HepG2 (cell line): ENCODE data around the gene SIDT1. TPM values are rescaled to one million over a fixed set of nuclear protein-coding genes. Genes with fewer than 3 reads are reported as not detected.

Source experiments
- ATAC-seq: fragments of 200-7000 bp; cut with Tn5 transposase; 3 replicates; pipeline ENCODE4 v1.9.1; 2020; ENCODE audit warnings: mild to moderate bottlenecking, moderate library complexity
- BruUV-seq: library from RNA; stranded (reverse); fragments of 400-500 nt; replicated peaks from 2 replicates; lab custom pipeline; 2021; lab: Mats Ljungman, UMichigan
- CTCF ChIA-PET: fragments of 300-600 bp; formaldehyde crosslinking; extraction: SDS; loops from one replicate; lab custom pipeline; 2021; ENCODE audit warnings: low total read pairs, inconsistent platforms, low intra/inter-chr PET ratio; lab: Yijun Ruan, JAX
- POLR2A ChIA-PET: fragments of 350-600 bp; sonication (Branson Sonifier 250); formaldehyde crosslinking; loops from one replicate; lab custom pipeline; 2020; ENCODE audit warnings: antibody characterized with exemption, inconsistent platforms; lab: Yijun Ruan, JAX
- DNase-seq: peaks from one replicate; pipeline ENCODE4 v3.0.0-alpha.2; 2015; ENCODE audit warnings: low spot score
- FAIRE-seq: peaks from 3 replicates; lab custom pipeline; 2011; peaks lifted over from hg19 to GRCh38; lab: Jason Lieb, UNC
- H2AFZ ChIP-seq: one replicate; pipeline ENCODE4 v1.6.1; 2011; ENCODE audit warnings: low read length, inconsistent platforms
- H3K27ac ChIP-seq: fragments of 300-600 bp; 3 replicates; pipeline ENCODE4 v1.8.0; 2011; ENCODE audit warnings: mixed run types, mild to moderate bottlenecking, mixed read lengths, low read length, inconsistent platforms; ENCODE audit not compliant: insufficient read depth; ENCODE audit errors: extremely low read length
- H3K27me3 ChIP-seq, 2 experiments: fragments of 200-600 bp in 1 of 2; 2 replicates in 1 of 2; 3 replicates in 1 of 2; pipeline versions ENCODE4 v1.6.0 to v1.8.0; 2011; ENCODE audit warnings: low read length in 2 of 2, mild to moderate bottlenecking in 2 of 2, moderate library complexity in 2 of 2, inconsistent platforms in 1 of 2; ENCODE audit not compliant: insufficient read depth in 2 of 2, control insufficient read depth in 1 of 2
- H3K36me3 ChIP-seq, 2 experiments: fragments of 200-600 bp in 1 of 2; replicated peaks in 1 of 2; 2 replicates in 1 of 2; 3 replicates in 1 of 2; pipeline versions ENCODE4 v1.5.1 to v1.8.0; 2011; ENCODE audit warnings: low read length in 2 of 2, inconsistent platforms in 1 of 2; ENCODE audit not compliant: insufficient read depth in 2 of 2, control insufficient read depth in 1 of 2
- H3K4me1 ChIP-seq: 2 replicates; pipeline ENCODE4 v1.5.1; 2012; ENCODE audit warnings: low read length, inconsistent platforms; ENCODE audit not compliant: insufficient read depth
- H3K4me2 ChIP-seq: 2 replicates; pipeline ENCODE4 v1.6.0; 2011; ENCODE audit warnings: low read depth, low read length, inconsistent platforms
- H3K4me3 ChIP-seq, 3 experiments: fragments of 200-600 bp in 1 of 3; sonication (generic), shearing (Covaris generic) in 1 of 3; replicated peaks in 1 of 3; 2 replicates each; pipeline ENCODE4 v1.5.1; 2011 to 2016; ENCODE audit warnings: low read length in 3 of 3, inconsistent platforms in 2 of 3, low read depth in 2 of 3, mild to moderate bottlenecking in 2 of 3, control low read depth in 1 of 3, mixed read lengths in 1 of 3; ENCODE audit not compliant: insufficient read depth in 1 of 3
- H3K79me2 ChIP-seq: one replicate; pipeline ENCODE4 v1.6.1; 2011; ENCODE audit warnings: low read length, inconsistent platforms; ENCODE audit not compliant: insufficient read depth
- H3K9ac ChIP-seq: 2 replicates; pipeline ENCODE4 v1.6.0; 2011; ENCODE audit warnings: mild to moderate bottlenecking, low read depth, low read length, inconsistent platforms; ENCODE audit not compliant: insufficient read depth
- H3K9me3 ChIP-seq: 2 replicates; pipeline ENCODE4 v1.5.1; 2012; ENCODE audit warnings: mild to moderate bottlenecking, low read length
- H4K20me1 ChIP-seq: 2 replicates; pipeline ENCODE4 v1.6.0; 2011; ENCODE audit warnings: inconsistent platforms, mild to moderate bottlenecking, low read length, moderate library complexity; ENCODE audit not compliant: insufficient read depth
- ISL2 ChIP-seq: sonication (generic); formaldehyde crosslinking; IDR thresholded peaks from 2 replicates; pipeline ENCODE4 v1.5.0; 2020; ENCODE audit warnings: missing genetic modification reagents
- PCBP1 ChIP-seq: fragments of 200-400 bp; formaldehyde crosslinking; IDR thresholded peaks from 2 replicates; pipeline ENCODE4 v1.6.1; 2017; ENCODE audit warnings: mild to moderate bottlenecking, low read depth, low read length, borderline replicate concordance
- RAD21 ChIP-seq: fragments of 450-650 bp; formaldehyde crosslinking; IDR thresholded peaks from 2 replicates; pipeline ENCODE4 v1.5.0; 2020; ENCODE audit warnings: mild to moderate bottlenecking
- SMAD9 ChIP-seq: sonication (generic); formaldehyde crosslinking; IDR thresholded peaks from 2 replicates; pipeline ENCODE4 v1.5.1; 2020; ENCODE audit warnings: mild to moderate bottlenecking, missing genetic modification reagents
- SNAI1 ChIP-seq: sonication (generic); formaldehyde crosslinking; IDR thresholded peaks from 2 replicates; pipeline ENCODE4 v1.5.0; 2020; ENCODE audit warnings: mild to moderate bottlenecking, missing genetic modification reagents, borderline replicate concordance
- ZFP1 ChIP-seq: IDR thresholded peaks from 2 replicates; pipeline ENCODE4 v1.6.1; 2016
- ZFP37 ChIP-seq: sonication (generic); formaldehyde crosslinking; IDR thresholded peaks from 2 replicates; pipeline ENCODE4 v1.4.0; 2020; ENCODE audit warnings: missing genetic modification reagents, borderline replicate concordance
- ZNF724P ChIP-seq: sonication (generic); formaldehyde crosslinking; IDR thresholded peaks from 2 replicates; pipeline ENCODE4 v1.8.0; 2022; ENCODE audit warnings: missing genetic modification reagents, borderline replicate concordance
- WGBS: methylation state at CpG from one replicate; pipeline ENCODE4 v1.1.6; 2017; ENCODE audit warnings: low lambda C conversion rate; 5-methylcytosine and 5-hydroxymethylcytosine counted together
- in situ Hi-C: cut with HindIII; loops from 2 replicates; pipeline ENCODE4 v1.10.0; 2017; ENCODE audit warnings: low pct_unique_long_range_greater_than_20kb; ENCODE audit not compliant: extremely low pct_ligation_motif_present
- intact Hi-C: fragments of 100-400 bp; cut with micrococcal nuclease; formaldehyde crosslinking; loops from one replicate; pipeline ENCODE4 v1.10.0; 2022; ENCODE audit not compliant: unreplicated experiment
- polyA plus RNA-seq, 8 experiments: library from polyadenylated mRNA; depleted of rRNA in 3 of 8; stranded (reverse) in 7 of 8; unstranded in 1 of 8; fragments of >200 nt; fragmentation: Illumina TruSeq in 4 of 8; extraction: Trizol in 4 of 8; gene quantifications; 2 replicates each; pipeline versions ENCODE4 v1.2.1 to v1.2.3, GENCODE V29; 2011 to 2016; ENCODE audit warnings: low read depth in 4 of 8, missing spikeins in 1 of 8, mixed read lengths in 1 of 8; ENCODE audit not compliant: insufficient read depth in 1 of 8
- total RNA-seq, 5 experiments: library from RNA; depleted of rRNA; stranded (reverse); fragments of >200 nt; fragmentation: Illumina TruSeq; extraction: Trizol; gene quantifications; 2 replicates each; pipeline ENCODE4 v1.2.3, GENCODE V29; 2016; ENCODE audit warnings: low read depth in 1 of 5
- TF ChIP-seq, protein P1 (sequence below), 2 experiments: sonication (generic) in 1 of 2; formaldehyde crosslinking in 1 of 2; IDR thresholded peaks; 2 replicates each; pipeline versions ENCODE4 v1.4.0 to v1.6.1; 2018 to 2020; ENCODE audit warnings: missing genetic modification reagents in 2 of 2, borderline replicate concordance in 1 of 2, low read depth in 1 of 2, mild to moderate bottlenecking in 1 of 2, missing biosample characterization in 1 of 2
- TF ChIP-seq, protein P2 (sequence below): IDR thresholded peaks from 2 replicates; pipeline ENCODE4 v1.4.0; 2020; ENCODE audit warnings: mild to moderate bottlenecking, missing genetic modification reagents
- TF ChIP-seq, protein P3 (sequence below): IDR thresholded peaks from 2 replicates; pipeline ENCODE4 v1.6.1; 2016; ENCODE audit warnings: mild to moderate bottlenecking, missing biosample characterization, missing genetic modification reagents

SIDT1 gene
- total and polyA plus RNA-seq, 2 of the 13 experiments (the other 11 are each of a cell fraction or from before 2014, with no cell fraction given): 0.07 TPM

DNA sequence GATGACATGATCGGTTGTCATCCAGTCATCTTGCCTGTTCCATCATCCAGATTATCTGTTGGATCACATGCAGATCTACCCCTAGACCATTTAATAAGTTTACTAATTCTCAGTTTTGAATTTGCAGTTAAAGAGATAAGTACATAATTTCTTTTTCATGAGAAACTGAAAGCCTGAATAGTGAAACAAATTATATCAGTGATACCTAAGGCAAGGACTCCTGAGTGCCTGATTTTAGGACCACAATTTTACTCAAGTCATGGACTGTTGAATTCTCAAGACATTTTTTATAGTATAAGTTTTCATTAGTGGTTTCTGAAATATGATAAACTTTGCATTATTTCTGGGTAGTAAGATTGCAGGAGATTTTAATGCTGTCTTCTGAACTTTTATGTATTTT is 13.2 kb downstream of the SIDT1 start (continued):
- TF ChIP-seq RAD21 (CRISPR knock-in tag) (no peak), PCBP1 (no peak), ISL2 (CRISPR knock-in tag) (no peak), ZFP37 (CRISPR knock-in tag) (no peak), SNAI1 (no peak), SMAD9 (CRISPR knock-in tag) (no peak)
- TF ChIP-seq, all 625 proteins: peak for 0

DNA sequence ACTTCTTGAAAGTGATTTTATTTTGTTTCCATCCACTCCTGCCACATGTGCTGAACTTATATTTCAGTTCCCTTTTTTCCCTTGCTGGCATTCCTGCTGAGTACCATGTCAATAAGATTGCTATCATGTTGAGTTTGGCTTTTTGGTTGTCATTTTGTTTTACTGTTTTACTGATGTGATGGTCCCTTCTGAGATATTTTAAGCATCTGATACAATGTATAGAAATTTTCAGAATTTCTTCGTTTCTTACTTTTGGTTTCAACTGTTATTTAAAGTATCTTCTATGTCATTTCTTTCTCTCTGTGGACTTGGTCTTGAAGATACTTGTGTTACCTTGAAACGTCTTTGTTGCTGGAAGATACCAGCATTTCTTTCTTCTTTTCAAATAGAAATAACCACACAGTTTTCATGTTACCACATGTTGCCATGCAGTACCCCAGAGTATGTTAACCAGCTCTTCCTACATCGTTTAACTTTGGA is 14.1 kb downstream of the SIDT1 start:
- CTCF ChIA-PET: no interaction called here

DNA sequence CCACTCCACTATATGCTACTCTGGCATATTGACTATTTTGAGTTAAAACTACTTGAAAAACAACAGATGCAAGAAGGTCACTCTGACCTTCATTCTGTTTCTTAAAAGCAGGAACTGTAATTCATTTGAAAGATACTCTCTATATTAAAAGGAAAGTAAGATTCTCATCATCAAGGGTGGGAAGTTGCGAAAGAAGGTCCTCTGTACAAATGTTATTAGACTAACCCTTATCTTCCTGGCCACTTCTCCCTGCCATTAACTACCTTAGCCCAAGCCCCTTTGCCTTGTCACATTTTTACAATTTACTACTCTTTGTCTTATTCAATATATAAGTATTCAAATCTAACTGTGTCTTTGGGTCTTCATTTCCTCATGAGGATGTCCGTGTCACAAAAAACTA is 16.1 kb downstream of the SIDT1 start:
- WGBS: 29% methylated on average over 2 of the region's 2 CpGs
- intact Hi-C loops: no loop called here
- FAIRE-seq (no peak), DNase-seq (no peak), ATAC-seq (no peak)
- Histone ChIP-seq H3K4me3 (no peak overlapping the region), H3K9me3 (no peaks in the 10 kb centered on the region), H2AFZ (no peak overlapping the region), H3K36me3 (no peaks in the 10 kb centered on the region), H3K4me1 (peaks cover 20% of the 10 kb centered on the region), H3K79me2 (no peaks in the 10 kb centered on the region), H4K20me1 (no peaks in the 10 kb centered on the region), H3K27me3 (no peaks in the 10 kb centered on the region; a peak in 1 of 5 replicates), H3K9ac (no peak overlapping the region), H3K4me2 (no peak overlapping the region), H3K27ac (no peak overlapping the region)
- no TSS peak for BruUV-seq
- ChIA-PET CTCF (no interaction called here), POLR2A (no interaction called here)
- TF ChIP-seq, protein P1, sequence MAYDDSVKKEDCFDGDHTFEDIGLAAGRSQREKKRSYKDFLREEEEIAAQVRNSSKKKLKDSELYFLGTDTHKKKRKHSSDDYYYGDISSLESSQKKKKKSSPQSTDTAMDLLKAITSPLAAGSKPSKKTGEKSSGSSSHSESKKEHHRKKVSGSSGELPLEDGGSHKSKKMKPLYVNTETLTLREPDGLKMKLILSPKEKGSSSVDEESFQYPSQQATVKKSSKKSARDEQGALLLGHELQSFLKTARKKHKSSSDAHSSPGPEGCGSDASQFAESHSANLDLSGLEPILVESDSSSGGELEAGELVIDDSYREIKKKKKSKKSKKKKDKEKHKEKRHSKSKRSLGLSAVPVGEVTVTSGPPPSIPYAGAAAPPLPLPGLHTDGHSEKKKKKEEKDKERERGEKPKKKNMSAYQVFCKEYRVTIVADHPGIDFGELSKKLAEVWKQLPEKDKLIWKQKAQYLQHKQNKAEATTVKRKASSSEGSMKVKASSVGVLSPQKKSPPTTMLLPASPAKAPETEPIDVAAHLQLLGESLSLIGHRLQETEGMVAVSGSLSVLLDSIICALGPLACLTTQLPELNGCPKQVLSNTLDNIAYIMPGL (CRISPR knock-in tag; IDR thresholded peaks at IDR 0.05; ENCODE audit: borderline replicate concordance in 1 of 2, low read depth in 1 of 2): no peak
- TF ChIP-seq, protein P2, sequence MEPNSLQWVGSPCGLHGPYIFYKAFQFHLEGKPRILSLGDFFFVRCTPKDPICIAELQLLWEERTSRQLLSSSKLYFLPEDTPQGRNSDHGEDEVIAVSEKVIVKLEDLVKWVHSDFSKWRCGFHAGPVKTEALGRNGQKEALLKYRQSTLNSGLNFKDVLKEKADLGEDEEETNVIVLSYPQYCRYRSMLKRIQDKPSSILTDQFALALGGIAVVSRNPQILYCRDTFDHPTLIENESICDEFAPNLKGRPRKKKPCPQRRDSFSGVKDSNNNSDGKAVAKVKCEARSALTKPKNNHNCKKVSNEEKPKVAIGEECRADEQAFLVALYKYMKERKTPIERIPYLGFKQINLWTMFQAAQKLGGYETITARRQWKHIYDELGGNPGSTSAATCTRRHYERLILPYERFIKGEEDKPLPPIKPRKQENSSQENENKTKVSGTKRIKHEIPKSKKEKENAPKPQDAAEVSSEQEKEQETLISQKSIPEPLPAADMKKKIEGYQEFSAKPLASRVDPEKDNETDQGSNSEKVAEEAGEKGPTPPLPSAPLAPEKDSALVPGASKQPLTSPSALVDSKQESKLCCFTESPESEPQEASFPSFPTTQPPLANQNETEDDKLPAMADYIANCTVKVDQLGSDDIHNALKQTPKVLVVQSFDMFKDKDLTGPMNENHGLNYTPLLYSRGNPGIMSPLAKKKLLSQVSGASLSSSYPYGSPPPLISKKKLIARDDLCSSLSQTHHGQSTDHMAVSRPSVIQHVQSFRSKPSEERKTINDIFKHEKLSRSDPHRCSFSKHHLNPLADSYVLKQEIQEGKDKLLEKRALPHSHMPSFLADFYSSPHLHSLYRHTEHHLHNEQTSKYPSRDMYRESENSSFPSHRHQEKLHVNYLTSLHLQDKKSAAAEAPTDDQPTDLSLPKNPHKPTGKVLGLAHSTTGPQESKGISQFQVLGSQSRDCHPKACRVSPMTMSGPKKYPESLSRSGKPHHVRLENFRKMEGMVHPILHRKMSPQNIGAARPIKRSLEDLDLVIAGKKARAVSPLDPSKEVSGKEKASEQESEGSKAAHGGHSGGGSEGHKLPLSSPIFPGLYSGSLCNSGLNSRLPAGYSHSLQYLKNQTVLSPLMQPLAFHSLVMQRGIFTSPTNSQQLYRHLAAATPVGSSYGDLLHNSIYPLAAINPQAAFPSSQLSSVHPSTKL (CRISPR knock-in tag): no peak
- TF ChIP-seq ZNF724P (CRISPR knock-in tag): no peak
- no peak for TF ChIP-seq ZFP1 (CRISPR knock-in tag)
- in situ Hi-C loops: no loop called here

More for the DNA sequence above, 14.1 kb downstream of the SIDT1 start:
- no peak for DNase-seq
- no TSS peak for BruUV-seq
- intact Hi-C loops (no loop called here), in situ Hi-C loops (no loop called here)
- H3K9me3 ChIP-seq: peaks cover 11% of the 10 kb centered on the region; the same call in 1 of the 2 replicates
- TF ChIP-seq, protein P3, sequence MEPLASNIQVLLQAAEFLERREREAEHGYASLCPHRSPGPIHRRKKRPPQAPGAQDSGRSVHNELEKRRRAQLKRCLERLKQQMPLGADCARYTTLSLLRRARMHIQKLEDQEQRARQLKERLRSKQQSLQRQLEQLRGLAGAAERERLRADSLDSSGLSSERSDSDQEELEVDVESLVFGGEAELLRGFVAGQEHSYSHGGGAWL (CRISPR knock-in tag): no peak
- ATAC-seq: no peak
- POLR2A ChIA-PET: no interaction called here
- H3K4me3 ChIP-seq: no peak overlapping the region
- no peaks in the 10 kb centered on the region for H4K20me1 ChIP-seq
- FAIRE-seq: no peak
- no peaks in the 10 kb centered on the region; a peak in 1 of 5 replicates for H3K27me3 ChIP-seq
- WGBS: 2% methylated on average over 3 of the region's 3 CpGs
- H3K4me1 ChIP-seq: no peaks in the 10 kb centered on the region; the same call in 1 of the 2 replicates
- no peaks in the 10 kb centered on the region for H3K36me3 ChIP-seq
- no peak overlapping the region for H3K4me2 ChIP-seq
- no peaks in the 10 kb centered on the region for H3K79me2 ChIP-seq
- no peak overlapping the region for H3K9ac ChIP-seq
- no peak overlapping the region for H2AFZ ChIP-seq
- no peak overlapping the region for H3K27ac ChIP-seq
